H9 (cell line): Measurements from ENCODE around the gene C12orf75. TPM values are rescaled to one million over a fixed set of nuclear protein-coding genes. Genes with fewer than 3 reads are reported as not detected.

Experiments
- DNase-seq: peaks from one replicate; pipeline ENCODE4 v3.0.0-alpha.2; 2017
- H2AFZ ChIP-seq: one replicate; pipeline ENCODE4 v1.6.1; 2013; ENCODE audit warnings: mild to moderate bottlenecking, low read length, control low read depth, moderate library complexity
- H2AK5ac ChIP-seq: 2 replicates; pipeline ENCODE4 v1.6.1; 2013; ENCODE audit warnings: low read length, control low read depth, mixed read lengths; ENCODE audit not compliant: insufficient read length
- H2BK120ac ChIP-seq: one replicate; pipeline ENCODE4 v1.6.1; 2013; ENCODE audit warnings: low read depth, mild to moderate bottlenecking, low read length, control low read depth, inconsistent platforms; ENCODE audit not compliant: poor library complexity, severe bottlenecking
- H2BK12ac ChIP-seq: 2 replicates; pipeline ENCODE4 v1.6.1; 2013; ENCODE audit warnings: low read length, control low read depth, mixed read lengths, low read depth; ENCODE audit not compliant: insufficient read length
- H2BK15ac ChIP-seq: 2 replicates; pipeline ENCODE4 v1.6.1; 2013; ENCODE audit warnings: low read depth, low read length, control low read depth
- H2BK20ac ChIP-seq: one replicate; pipeline ENCODE4 v1.6.1; 2013; ENCODE audit warnings: low read depth, mild to moderate bottlenecking, low read length, control low read depth, inconsistent platforms; ENCODE audit not compliant: poor library complexity, severe bottlenecking
- H2BK5ac ChIP-seq: 2 replicates; pipeline ENCODE4 v1.6.1; 2013; ENCODE audit warnings: low read length, control low read depth, mixed read lengths; ENCODE audit not compliant: insufficient read length
- H3K14ac ChIP-seq: 2 replicates; pipeline ENCODE4 v1.6.1; 2013; ENCODE audit warnings: low read length, control low read depth; ENCODE audit not compliant: insufficient read depth
- H3K18ac ChIP-seq: 2 replicates; pipeline ENCODE4 v1.6.1; 2013; ENCODE audit warnings: low read depth, mild to moderate bottlenecking, mixed read lengths, low read length, control low read depth; ENCODE audit not compliant: insufficient read length
- H3K23ac ChIP-seq: 2 replicates; pipeline ENCODE4 v1.6.1; 2013; ENCODE audit warnings: low read length, control low read depth, mixed read lengths, low read depth; ENCODE audit not compliant: insufficient read length
- H3K23me2 ChIP-seq: 2 replicates; pipeline ENCODE4 v1.6.1; 2013; ENCODE audit warnings: low read depth, mild to moderate bottlenecking, mixed read lengths, low read length, control low read depth; ENCODE audit not compliant: insufficient read length, poor library complexity, severe bottlenecking
- H3K27ac ChIP-seq: 2 replicates; pipeline ENCODE4 v1.5.1; 2013; ENCODE audit warnings: low read length, control low read depth, mixed read lengths, low read depth; ENCODE audit not compliant: insufficient read length
- H3K27me3 ChIP-seq: 2 replicates; pipeline ENCODE4 v1.6.1; 2013; ENCODE audit warnings: low read length, control low read depth, inconsistent platforms; ENCODE audit not compliant: insufficient read depth
- H3K4ac ChIP-seq: 2 replicates; pipeline ENCODE4 v1.6.1; 2013; ENCODE audit warnings: low read depth, mild to moderate bottlenecking, control low read depth, inconsistent platforms, low read length, moderate library complexity
- H3K4me1 ChIP-seq: 2 replicates; pipeline ENCODE4 v1.6.1; 2013; ENCODE audit warnings: low read length, control low read depth, inconsistent platforms; ENCODE audit not compliant: insufficient read depth
- H3K4me2 ChIP-seq: 2 replicates; pipeline ENCODE4 v1.6.1; 2013; ENCODE audit warnings: low read length, control low read depth, mixed read lengths; ENCODE audit not compliant: insufficient read length, insufficient read depth
- H3K56ac ChIP-seq: 2 replicates; pipeline ENCODE4 v1.6.1; 2013; ENCODE audit warnings: low read depth, mild to moderate bottlenecking, mixed read lengths, low read length, control low read depth; ENCODE audit not compliant: insufficient read length
- H3K79me1 ChIP-seq: 2 replicates; pipeline ENCODE4 v1.6.1; 2013; ENCODE audit warnings: low read depth, mild to moderate bottlenecking, moderate library complexity, low read length, control low read depth, inconsistent platforms; ENCODE audit not compliant: insufficient read depth, poor library complexity, severe bottlenecking
- H3K79me2 ChIP-seq: 2 replicates; pipeline ENCODE4 v1.6.1; 2013; ENCODE audit warnings: low read length, control low read depth, inconsistent platforms; ENCODE audit not compliant: insufficient read depth
- H3K9ac ChIP-seq: 2 replicates; pipeline ENCODE4 v1.6.1; 2013; ENCODE audit warnings: low read length, control low read depth, mixed read lengths; ENCODE audit not compliant: insufficient read length; ENCODE audit errors: extremely low read depth
- H3K9me3 ChIP-seq: one replicate; pipeline ENCODE4 v1.6.1; 2013; ENCODE audit warnings: low read depth, low read length, inconsistent platforms; ENCODE audit not compliant: control insufficient read depth
- H3T11ph ChIP-seq: one replicate; pipeline ENCODE4 v1.6.1; 2013; ENCODE audit warnings: mild to moderate bottlenecking, low read length, control low read depth, inconsistent platforms
- H4K20me1 ChIP-seq: one replicate; pipeline ENCODE4 v1.6.1; 2013; ENCODE audit not compliant: control insufficient read depth, insufficient read length, insufficient read depth
- H4K5ac ChIP-seq: 2 replicates; pipeline ENCODE4 v1.6.1; 2013; ENCODE audit warnings: low read depth, mild to moderate bottlenecking, mixed read lengths, low read length, control low read depth; ENCODE audit not compliant: insufficient read length
- H4K8ac ChIP-seq: replicated peaks from 2 replicates; pipeline ENCODE4 v1.6.1; 2013; ENCODE audit warnings: low read length, control low read depth, mixed read lengths, low read depth; ENCODE audit not compliant: insufficient read length
- H4K91ac ChIP-seq: 2 replicates; pipeline ENCODE4 v1.6.1; 2013; ENCODE audit warnings: low read depth, mild to moderate bottlenecking, moderate library complexity, mixed read lengths, low read length, control low read depth; ENCODE audit not compliant: insufficient read length
- H3K27ac Mint-ChIP-seq, 3 experiments: 2 replicates in 2 of 3; 3 replicates in 1 of 3; pipeline ENCODE4 v1.8.0; 2020 to 2021; ENCODE audit warnings: mixed read lengths in 3 of 3, mild to moderate bottlenecking in 1 of 3, moderate library complexity in 1 of 3
- H3K27me3 Mint-ChIP-seq: 2 replicates; pipeline ENCODE4 v1.8.0; 2021; ENCODE audit warnings: low read depth, mild to moderate bottlenecking, moderate library complexity, mixed read lengths
- H3K36me3 Mint-ChIP-seq, 3 experiments: 2 replicates in 2 of 3; 3 replicates in 1 of 3; pipeline ENCODE4 v1.8.0; 2020 to 2021; ENCODE audit warnings: low read depth in 3 of 3, mixed read lengths in 3 of 3; ENCODE audit not compliant: insufficient read depth in 1 of 3
- H3K4me1 Mint-ChIP-seq, 2 experiments: 2 replicates each; pipeline ENCODE4 v1.8.0; 2020; ENCODE audit warnings: mixed read lengths in 2 of 2
- H3K4me3 Mint-ChIP-seq, 2 experiments: 2 replicates in 1 of 2; 3 replicates in 1 of 2; pipeline ENCODE4 v1.8.0; 2020 to 2021; ENCODE audit warnings: mild to moderate bottlenecking in 2 of 2, mixed read lengths in 2 of 2, moderate library complexity in 1 of 2
- H3K9me3 Mint-ChIP-seq, 2 experiments: 2 replicates in 1 of 2; 3 replicates in 1 of 2; pipeline ENCODE4 v1.8.0; 2020; ENCODE audit warnings: mild to moderate bottlenecking in 2 of 2, mixed read lengths in 2 of 2, moderate library complexity in 1 of 2
- WGBS: extraction: QIAGEN DNeasy Blood & Tissue Kit; methylation state at CpG from one replicate; pipeline ENCODE4 v1.1.7; 2013; ENCODE audit warnings: missing lambda C conversion rate, low lambda C conversion rate, mixed read lengths; ENCODE audit not compliant: insufficient read length; ENCODE audit errors: extremely low coverage; 5-methylcytosine and 5-hydroxymethylcytosine counted together
- total RNA-seq: library from RNA; stranded (reverse); gene quantifications from 2 replicates; pipeline ENCODE4 v1.2.1, GENCODE V29; 2021
- TF ChIP-seq, protein P1 (sequence below): fragments of 200-600 bp; sonication (generic); conservative IDR thresholded peaks from 3 replicates; pipeline ENCODE4 v1.8.0; 2021; ENCODE audit warnings: antibody characterized with exemption, mild to moderate bottlenecking

C12orf75 gene
- total RNA-seq, 1 experiment from 2014 or later = 37.9 TPM

GRCh38 chr12:105400227-105400626 lies 69.7 kb downstream of the C12orf75 start:
- no peak overlapping the region for H3K27ac Mint-ChIP-seq
- no peak overlapping the region for H2BK20ac ChIP-seq
- no peak overlapping the region for H2BK15ac ChIP-seq
- no peak overlapping the region for H3K23ac ChIP-seq
- H3K4me3 Mint-ChIP-seq = no peak overlapping the region
- H3K79me2 ChIP-seq = no peaks in the 10 kb centered on the region
- no peak overlapping the region for H3K18ac ChIP-seq
- H2AFZ ChIP-seq = no peak overlapping the region
- H2BK12ac ChIP-seq = no peak overlapping the region
- no peaks in the 10 kb centered on the region for H3K4me1 ChIP-seq
- H3K79me1 ChIP-seq = no peaks in the 10 kb centered on the region
- H4K5ac ChIP-seq = no peak overlapping the region
- H3K4ac ChIP-seq = no peak overlapping the region
- WGBS = no CpG with 5 or more reads among the region's 4 CpGs
- TF ChIP-seq, protein P1, sequence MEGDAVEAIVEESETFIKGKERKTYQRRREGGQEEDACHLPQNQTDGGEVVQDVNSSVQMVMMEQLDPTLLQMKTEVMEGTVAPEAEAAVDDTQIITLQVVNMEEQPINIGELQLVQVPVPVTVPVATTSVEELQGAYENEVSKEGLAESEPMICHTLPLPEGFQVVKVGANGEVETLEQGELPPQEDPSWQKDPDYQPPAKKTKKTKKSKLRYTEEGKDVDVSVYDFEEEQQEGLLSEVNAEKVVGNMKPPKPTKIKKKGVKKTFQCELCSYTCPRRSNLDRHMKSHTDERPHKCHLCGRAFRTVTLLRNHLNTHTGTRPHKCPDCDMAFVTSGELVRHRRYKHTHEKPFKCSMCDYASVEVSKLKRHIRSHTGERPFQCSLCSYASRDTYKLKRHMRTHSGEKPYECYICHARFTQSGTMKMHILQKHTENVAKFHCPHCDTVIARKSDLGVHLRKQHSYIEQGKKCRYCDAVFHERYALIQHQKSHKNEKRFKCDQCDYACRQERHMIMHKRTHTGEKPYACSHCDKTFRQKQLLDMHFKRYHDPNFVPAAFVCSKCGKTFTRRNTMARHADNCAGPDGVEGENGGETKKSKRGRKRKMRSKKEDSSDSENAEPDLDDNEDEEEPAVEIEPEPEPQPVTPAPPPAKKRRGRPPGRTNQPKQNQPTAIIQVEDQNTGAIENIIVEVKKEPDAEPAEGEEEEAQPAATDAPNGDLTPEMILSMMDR = no peak
- H2BK120ac ChIP-seq = no peak overlapping the region
- H4K20me1 ChIP-seq = no peaks in the 10 kb centered on the region
- no peak overlapping the region for H2AK5ac ChIP-seq
- DNase-seq = no peak
- H3K56ac ChIP-seq = no peak overlapping the region
- H3K36me3 Mint-ChIP-seq = peaks cover 6 to 15% (median 7%) of the 10 kb centered on the region in 3 experiments; a peak in 3 of 7 replicates
- peaks cover 10 to 11% of the 10 kb centered on the region in 2 experiments for H3K9me3 Mint-ChIP-seq
- no peak overlapping the region for H3K9ac ChIP-seq
- H3K4me2 ChIP-seq = no peak overlapping the region
- no peak overlapping the region for H4K91ac ChIP-seq
- H3K27me3 ChIP-seq = no peaks in the 10 kb centered on the region
- no peak overlapping the region for H4K8ac ChIP-seq
- no peak overlapping the region for H3T11ph ChIP-seq
- H3K9me3 ChIP-seq = no peaks in the 10 kb centered on the region
- no peak overlapping the region for H3K14ac ChIP-seq
- no peak overlapping the region for H3K27ac ChIP-seq
- H3K27me3 Mint-ChIP-seq = peaks cover 1% of the 10 kb centered on the region; the same call in 1 of the 2 replicates
- H3K23me2 ChIP-seq = no peaks in the 10 kb centered on the region
- no peaks in the 10 kb centered on the region for H3K4me1 Mint-ChIP-seq
- no peak overlapping the region for H2BK5ac ChIP-seq
